A172 (cell line): ENCODE measurements around the gene RALY. TPM values are rescaled to one million over a fixed set of nuclear protein-coding genes. Genes with fewer than 3 reads are reported as not detected.
"Not testable (repeated sequence)": the region's sequence is repeated elsewhere in the genome, so short reads cannot be mapped to it uniquely, and the experiment has no call there.

Source experiments
- DNase-seq: peaks from one replicate; pipeline ENCODE4 v3.0.0-alpha.2; 2015; ENCODE audit warnings: low spot score
- total RNA-seq: library from RNA; depleted of rRNA; stranded (reverse); fragments of >200 nt; shearing (Covaris generic); gene quantifications from 2 replicates; pipeline ENCODE4 v1.2.3, GENCODE V29; 2014

RALY gene
- total RNA-seq, 1 experiment from 2014 or later: 126 TPM

DNA sequence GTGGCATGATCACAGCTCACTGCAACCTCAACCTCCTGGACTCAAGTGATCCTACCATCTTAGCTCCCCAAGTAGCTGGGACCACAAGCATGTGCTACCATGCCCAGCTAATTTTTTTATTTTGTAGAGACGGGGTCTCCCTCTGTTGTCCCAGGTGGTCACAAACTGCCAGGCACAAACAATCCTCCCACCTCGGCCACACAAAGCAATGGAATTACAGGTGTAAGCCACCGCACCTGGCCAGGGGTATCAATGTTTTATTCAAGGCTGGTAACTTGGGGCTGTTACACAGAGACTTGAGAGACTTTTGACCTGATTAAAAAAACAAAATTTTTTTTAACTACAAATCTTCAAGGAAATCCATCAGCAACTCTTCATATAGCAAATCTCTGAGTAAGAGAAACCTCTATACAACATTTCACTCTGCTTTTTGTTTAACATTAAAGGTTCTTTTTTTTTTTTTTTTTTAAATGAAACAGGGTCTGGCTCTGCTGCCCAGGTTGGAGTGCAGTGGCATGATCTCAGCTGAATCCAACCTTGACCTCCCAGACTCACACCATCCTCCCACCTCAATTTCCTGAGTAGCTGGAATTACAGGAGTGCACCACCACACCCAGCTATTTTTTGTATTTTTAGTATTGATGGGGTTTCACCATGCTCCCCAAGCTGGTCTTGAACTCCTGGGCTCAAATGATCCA is 112.4 kb downstream of the RALY start:
- DNase-seq: no peak

DNA sequence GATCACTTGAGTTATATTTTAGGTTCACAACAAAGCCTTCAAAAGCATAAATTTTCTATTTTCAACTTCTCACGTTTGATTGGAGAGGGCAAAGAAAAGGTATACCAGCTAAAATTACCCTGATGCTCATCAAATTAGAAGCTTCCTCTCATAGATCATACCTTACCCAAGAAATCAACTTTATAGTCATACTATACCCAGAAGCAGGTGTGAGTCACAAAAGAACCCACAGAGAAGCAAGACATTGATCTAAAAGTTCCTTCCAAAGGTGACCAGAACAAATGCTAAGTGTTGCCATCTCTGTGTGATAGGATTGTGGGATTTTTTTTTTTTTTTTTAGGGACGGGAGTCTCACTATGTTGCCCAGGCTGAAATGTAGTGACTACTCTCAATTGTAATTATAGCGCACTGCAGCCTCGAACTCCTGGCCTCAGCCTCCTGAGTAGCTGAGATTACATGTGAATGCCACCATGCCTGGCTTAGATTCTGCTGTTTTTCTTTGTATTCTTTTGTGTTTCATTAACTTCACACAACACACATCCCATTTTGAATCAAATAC is 115.0 kb downstream of the RALY start:
- no peak for DNase-seq

- DNase-seq: no peak
These were observed 115.7 kb downstream of the RALY start for GRCh38 chr20:34109442-34109841.

GRCh38 chr20:34110025-34110744 is 116.5 kb downstream of the RALY start:
- no peak for DNase-seq

DNA sequence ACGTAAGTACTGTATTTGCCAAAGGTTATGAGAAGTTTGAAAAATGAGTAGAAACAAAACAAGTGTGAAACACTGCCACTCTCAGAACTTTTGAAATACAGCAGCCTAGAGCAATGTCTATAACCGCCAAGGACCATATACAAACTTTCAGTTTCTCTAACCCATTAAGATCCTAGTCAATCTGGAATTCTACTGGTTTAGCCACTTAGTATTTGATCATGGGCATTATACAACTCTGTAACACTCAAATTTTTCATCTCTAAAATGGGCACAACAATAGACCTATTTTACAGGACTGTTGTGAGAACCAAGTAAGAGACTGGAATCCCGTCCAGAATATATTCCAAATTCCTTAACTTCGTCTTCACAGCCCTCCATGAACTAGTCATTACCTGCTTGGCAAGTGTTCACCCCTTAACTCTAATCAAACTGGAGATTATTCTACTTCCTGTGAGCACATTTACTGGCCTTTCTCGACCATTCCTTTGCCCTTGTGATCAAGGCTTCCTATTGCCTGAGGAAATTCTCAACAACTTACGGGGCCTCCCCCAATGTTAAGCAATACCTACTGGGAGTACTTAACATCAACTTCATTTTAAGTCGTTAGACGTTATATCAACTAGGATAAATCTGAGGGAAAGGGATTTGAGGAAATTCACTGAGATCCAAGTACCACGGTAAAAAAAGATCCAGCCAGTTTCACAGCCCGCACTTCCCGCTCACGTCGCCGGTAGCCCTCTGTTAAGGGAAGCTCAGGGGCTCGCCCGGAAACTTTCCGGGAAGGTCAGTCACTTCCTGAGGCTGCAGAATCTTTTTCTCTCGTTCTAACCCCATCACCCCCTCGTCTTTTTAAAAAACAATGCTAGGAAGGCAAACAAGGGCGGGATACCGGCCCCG is 117.3 kb downstream of the RALY start:
- peak; percentile 51 for DNase-seq

DNA sequence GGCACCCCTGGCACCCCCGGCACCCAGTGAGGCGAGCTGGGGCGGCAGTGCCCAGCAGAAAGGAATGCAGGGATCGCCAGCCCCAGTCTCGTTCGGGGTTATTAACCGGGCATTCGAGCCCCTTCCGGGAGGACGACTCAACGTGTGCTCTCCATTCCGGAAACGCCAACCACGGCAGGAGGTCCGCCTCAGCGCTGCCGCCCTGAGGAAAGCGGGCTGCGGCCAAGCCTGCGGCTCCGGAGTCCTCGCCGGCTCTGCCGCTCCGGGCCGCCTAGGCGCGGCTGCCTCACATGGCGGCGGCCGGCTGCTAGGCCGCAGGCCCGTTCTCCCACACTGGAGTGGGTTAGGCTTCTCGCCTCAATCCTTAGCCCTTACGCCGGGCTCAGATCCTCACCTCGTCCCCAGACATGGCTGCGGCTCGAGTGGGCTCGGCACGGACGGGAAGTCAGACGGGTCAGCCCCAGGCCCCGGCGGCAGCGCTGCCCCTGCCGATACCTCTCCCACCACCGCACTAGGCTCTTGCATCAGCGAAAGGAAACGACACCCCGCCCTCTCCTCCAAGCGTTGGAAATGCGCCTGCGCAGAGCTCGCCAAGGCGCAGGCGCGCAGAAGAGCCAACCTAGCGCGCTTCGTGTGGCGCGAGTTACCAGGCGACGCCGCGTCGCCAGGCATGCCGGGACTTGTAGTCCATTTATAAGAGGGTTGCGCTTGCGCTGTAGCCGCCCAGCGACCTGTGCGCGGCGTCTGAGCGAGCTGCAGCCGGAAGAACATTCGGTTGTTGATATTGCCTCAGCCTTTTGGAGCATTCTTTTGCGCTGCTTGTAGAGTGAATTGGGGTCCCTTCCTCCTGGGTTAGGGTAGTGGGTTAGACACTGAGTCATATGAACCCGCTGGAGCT is 118.2 kb downstream of the RALY start, which contains the start of gene EIF2S2:
TSS of gene EIF2S2 (minus strand) at position 542 of the 898 bp plus-strand sequence. CDS start at position 409, 133 bp downstream.
- peak; percentile 97 for DNase-seq

- DNase-seq: peak; percentile 30
These were observed 118.9 kb downstream of the RALY start for GRCh38 chr20:34112600-34113101.

- no peak for DNase-seq
These were observed 121.1 kb downstream of the RALY start for GRCh38 chr20:34114809-34115208.

- no peak for DNase-seq
These were observed 121.5 kb downstream of the RALY start for GRCh38 chr20:34115232-34115631.

- no peak for DNase-seq
These were observed 126.5 kb downstream of the RALY start for GRCh38 chr20:34120213-34120612.

- DNase-seq: no peak
These were observed 128.7 kb downstream of the RALY start for GRCh38 chr20:34122274-34122980.

GRCh38 chr20:34123309-34123708 is 129.6 kb downstream of the RALY start:
- DNase-seq: no peak

DNA sequence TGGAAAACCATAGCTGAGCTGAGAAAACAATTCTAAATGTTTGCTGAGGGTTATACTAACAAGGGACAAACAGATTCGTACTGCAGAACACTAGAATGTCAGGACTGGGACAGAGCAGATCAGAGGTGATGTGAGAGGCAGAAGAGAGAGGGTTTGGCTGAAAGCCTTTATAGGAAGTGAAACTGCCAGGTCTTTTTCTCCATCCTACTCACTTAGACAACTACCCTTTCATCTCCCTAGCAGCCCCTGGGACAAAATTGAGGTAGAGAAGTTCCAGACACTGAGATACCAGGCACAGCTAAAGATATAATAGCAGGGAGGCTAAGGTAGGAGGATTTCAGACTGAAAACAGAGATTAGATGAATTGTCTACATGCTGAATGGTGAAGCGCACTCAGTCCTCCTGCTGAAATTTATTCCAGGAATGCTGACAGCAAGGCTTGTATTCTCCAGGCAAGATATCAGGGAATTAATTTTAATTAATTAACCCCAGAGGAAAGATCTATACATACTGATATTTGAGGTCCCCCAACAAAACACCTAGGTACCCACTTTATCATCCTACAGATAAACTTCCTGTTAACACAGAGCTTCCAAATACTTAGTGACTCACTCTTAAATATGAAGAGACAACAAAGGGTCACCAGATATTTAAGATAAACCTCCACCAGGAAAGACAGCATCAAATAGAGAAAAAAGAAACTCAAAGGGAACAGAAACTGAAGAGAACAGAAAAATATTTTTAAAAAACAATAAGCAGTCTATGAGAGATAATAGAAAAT is 130.9 kb downstream of the RALY start:
- no peak for DNase-seq

DNA sequence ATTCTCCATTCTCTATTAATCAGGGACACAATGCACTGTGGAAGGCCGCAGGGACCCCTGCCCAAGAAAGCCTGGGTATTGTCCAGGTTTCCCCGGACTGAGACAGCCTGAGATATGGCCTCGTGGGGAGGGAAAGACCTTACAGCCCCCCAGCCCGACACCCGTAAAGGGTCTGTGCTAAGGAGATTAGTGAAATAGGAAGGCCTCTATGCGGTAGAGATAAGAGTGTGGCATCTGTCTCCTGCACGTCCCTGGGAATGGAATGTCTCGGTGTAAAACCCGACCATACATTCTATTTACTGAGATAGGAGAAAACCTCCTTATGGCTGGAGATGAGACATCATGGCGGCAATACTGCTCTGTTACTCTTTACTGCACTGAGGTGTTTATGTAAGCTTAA is 134.1 kb downstream of the RALY start:
- no peak for DNase-seq

- peak; percentile 61 for DNase-seq
These were observed 135.9 kb downstream of the RALY start for GRCh38 chr20:34129518-34130162.

GRCh38 chr20:34131491-34131890 is 137.8 kb downstream of the RALY start:
- DNase-seq: no peak

- not testable (repeated sequence) for DNase-seq
These were observed 138.8 kb downstream of the RALY start for GRCh38 chr20:34132491-34132890.

DNA sequence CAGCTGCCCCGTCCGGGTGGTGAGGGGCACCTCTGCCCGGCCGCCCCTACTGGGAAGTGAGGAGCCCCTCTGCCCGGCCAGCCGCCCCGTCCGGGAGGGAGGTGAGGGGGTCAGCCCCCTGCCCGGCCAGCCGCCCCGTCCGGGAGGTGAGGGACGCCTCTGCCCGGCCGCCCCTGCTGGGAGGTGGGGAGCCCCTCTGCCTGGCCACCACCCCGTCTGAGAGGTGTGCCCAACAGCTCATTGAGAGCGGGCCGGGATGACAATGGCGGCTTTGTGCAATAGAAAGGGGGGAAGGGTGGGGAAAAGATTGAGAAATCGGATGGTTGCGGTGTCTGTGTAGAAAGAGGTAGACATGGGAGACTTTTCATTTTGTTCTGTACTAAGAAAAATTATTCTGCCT is 139.2 kb downstream of the RALY start:
- DNase-seq: not testable (repeated sequence)
